DMS153 treated with DMSO at 0.1 percent for 48 hours (cell line): ENCODE data around the gene SERPINB7.

Experiments used
- DNase-seq: peaks from one replicate; lab custom pipeline; 2025; ENCODE audit not compliant: unreplicated experiment; lab: John Stamatoyannopoulos, UW

SERPINB7 gene

GRCh38 chr18:63787673-63788072 lies 12.5 kb downstream of the SERPINB7 start:
- DNase-seq, result no peak

- DNase-seq, result no peak
Observed at GRCh38 chr18:63788447-63789096, 13.4 kb downstream of the SERPINB7 start.

DNA sequence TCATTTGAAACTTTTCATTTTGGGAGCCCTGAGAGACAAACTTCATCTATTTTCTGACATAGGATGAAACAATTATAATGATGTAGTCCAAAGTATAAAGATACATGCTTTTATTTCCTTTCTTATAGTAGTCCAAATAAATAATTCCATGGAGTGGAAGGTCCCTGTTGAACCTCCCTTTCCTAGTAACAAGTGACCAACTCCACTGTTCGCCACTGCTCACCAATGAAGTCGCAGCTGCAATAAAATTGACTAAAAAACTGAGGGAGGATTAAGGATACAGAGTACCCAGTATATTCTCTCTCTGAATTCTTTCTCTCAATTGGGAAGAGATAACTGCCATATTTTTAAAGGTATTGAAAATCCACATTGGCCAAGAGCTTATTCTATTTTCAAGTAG lies 14.1 kb downstream of the SERPINB7 start:
- DNase-seq, result no peak

DNA sequence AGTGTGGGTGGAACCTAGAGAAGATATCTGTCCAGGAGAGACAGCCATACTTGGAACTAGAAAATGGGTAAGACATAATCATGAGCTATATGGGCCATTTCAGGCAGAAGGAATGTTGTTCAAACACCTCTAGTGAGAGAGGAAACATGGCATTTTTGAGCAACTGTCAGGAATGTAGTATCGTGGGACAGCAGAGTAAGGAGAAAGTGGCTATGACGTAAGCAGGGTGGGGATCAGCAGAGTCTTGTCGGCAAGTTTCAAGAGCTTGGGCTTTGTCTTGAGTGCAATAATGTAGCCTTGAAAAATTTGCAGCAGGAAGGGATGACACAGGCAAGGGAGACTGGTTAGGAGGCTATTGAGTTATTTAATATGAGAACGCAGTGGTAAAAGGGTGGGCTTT lies 20.4 kb downstream of the SERPINB7 start:
- DNase-seq, result no peak

- DNase-seq, result no peak
Observed at GRCh38 chr18:63799189-63799588, 24.0 kb downstream of the SERPINB7 start.

DNA sequence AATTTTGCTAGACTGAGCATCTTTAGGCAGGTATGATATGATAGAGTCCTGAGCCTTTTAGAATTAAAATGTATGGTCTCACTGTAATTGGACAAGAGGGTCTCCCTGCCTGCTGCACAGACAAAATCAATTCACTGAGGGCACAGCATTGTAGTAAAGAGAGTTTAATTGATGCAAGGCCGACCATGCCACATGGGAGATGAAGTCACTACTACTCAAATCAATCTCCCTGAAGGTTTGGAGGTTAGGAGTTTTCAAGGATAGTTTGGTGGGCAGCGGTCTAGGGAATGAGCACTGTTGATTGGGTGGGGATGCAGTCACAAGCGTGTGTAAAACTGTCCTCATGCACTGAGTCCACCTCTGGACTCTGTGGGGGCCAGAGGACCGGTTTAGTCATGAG lies 26.1 kb downstream of the SERPINB7 start:
- no peak for DNase-seq

DNA sequence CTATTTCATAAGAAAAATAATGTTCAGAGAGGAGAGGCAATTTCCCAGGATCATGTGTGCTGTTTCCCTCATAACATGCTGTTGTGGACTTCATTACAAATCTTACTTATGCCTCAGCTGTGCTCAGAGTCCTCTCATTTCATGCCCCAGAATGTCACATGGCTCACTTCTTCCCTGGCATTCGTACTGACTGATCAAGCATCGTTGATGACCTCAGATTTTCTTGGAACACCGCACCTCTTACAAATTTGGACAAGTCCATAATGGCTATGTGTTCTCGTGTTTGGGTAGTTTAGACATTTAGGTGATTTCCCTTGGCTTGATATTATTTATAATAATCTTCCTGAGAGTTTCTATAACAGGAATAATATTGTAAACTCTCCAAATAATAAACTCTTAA lies 32.9 kb downstream of the SERPINB7 start:
- no peak for DNase-seq

- no peak for DNase-seq
Observed at GRCh38 chr18:63817441-63818051, 42.3 kb downstream of the SERPINB7 start.

DNA sequence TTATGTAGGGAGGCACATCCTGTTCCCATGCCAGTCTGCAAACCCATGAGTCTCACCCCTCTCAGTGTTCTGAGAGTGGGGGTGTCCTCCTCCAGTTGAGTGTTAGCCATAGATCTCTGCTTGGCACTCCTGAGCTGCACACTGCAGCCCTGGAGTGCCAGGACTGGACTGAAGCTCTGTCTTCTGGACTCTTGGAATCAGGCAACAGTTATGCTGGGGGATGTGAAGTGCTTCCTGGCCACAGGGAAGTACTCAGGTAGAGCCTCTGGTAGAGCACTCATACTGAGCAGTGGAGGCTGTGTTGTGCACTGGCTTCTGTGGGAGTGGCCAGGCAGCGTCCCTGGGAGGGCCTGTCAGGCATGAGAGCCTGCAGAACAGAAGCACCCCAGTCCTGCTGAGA lies 43.0 kb downstream of the SERPINB7 start:
- DNase-seq, result no peak

DNA sequence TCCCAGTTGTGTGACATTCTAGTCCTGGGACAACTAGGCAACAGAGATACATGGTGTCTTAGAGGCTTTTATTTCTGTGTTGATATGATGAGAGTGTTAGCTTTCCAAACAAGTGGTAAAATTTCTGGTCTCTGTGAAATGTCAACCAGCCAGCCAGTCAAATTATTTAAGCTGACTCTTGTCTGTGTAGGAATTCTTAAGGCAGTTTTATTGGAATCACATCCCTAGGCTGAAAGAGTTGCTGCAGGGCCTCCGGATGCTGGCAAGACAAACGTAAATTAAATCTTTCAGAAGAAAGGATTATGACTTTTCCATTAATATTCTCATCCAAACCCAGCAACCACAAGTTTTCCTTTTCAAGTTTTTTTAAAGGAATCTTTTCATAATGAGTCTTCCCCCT lies 44.6 kb downstream of the SERPINB7 start:
- DNase-seq, result no peak

- no peak for DNase-seq
Observed at GRCh38 chr18:63820694-63821093, 45.5 kb downstream of the SERPINB7 start.

DNA sequence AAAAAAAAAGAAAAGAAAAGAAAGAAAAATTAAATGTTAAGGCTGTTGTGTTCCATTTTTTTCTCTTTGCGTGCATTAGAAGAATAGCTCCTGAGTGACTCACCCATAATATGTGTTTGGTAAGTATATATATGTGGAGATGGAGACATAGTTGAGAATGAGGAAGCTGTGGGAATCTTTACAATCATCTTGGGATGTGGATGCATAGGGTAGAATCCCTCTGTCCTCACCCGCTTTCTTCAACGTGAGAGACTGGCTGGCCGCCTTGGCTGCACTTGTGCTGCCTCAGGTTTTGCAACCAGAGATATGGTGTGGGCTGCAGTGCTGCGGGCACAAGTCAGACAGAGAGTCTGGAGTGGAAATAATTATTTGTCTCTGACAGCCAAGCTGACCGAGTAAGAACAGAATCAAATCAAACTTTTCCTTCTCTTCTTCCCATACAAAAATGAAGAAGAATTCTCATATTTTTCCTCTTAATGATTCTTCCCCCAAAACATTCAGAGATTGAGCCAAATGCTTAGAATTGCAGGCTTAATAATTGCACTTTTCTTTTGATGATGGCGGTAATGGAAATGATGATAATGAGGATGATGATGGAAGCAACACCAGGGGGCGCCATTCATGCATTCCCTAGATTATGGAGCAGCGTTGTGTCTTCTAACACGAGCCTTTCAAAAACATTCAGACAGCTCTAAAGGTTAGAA lies 48.5 kb downstream of the SERPINB7 start:
- DNase-seq, result no peak

DNA sequence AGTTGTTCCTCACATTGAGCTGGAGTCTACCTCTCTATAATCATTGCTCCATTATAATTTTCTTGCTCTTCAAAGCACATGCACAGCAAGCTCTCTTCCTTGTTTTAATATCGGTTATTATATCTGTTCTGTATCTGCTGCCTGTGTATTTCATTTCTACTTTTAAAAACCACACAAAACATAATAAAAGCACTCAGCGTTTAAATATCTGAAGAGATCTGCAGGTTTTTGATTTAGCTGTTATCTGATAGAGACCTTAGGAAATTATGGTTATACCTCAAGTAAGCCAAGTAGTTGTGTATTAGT lies 49.0 kb downstream of the SERPINB7 start:
- no peak for DNase-seq

DNA sequence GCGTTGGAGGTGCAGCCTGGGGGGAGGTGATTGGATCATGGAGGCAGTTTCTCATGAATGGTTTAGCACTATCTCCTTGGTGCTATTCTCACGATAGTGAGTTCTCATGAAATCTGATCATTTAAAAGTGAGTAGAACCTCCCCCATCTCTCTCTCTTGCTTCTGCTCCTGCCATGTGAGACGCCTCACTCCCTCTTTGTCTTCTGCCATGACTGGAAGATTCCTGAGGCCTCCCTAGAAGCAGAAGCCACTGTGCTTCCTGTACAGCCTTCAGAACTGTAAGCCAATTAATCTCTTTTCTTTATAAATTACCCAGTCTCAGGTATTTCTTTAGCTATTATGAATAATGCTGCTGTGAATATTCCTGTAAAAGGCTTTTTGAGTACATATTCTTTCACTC lies 52.9 kb downstream of the SERPINB7 start:
- no peak for DNase-seq

DNA sequence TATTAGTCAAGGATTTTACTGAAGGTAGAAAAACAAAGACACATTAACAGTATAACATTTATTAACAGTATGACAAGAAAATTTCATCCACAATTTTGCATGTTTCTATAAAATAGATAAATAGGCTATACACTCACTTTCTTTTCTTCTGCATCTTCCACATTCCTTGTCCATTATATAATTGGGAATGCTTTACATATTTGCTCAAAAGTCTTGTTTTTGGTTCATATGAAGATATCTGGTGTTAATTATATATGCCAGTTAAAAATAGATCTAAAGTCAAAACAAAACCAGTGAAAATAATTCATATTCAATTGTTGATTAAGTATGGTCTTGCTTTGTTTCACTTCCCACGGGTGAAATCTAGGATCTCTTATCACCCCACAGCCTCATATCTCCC lies 53.4 kb downstream of the SERPINB7 start:
- DNase-seq, result no peak

DNA sequence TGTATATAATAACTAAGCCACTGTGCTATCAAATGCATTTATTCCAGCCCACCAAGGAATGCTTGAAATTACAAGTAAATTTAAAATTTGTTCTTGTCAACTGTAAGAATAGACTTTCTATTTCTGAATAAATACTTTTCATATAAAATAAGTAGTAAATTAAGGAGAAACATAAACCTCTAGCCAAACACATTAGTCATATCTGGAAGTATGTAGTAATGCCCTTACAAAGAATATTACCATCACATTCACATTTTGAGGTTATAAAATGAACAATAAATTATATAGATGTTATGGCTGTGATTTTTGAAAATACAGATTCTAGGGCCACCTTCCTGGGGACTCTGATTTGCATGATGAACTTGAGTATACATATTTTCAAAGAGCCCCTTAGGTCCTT lies 54.7 kb downstream of the SERPINB7 start:
- DNase-seq, result no peak

- DNase-seq, result no peak
Observed at GRCh38 chr18:63831080-63831788, 56.0 kb downstream of the SERPINB7 start.

DNA sequence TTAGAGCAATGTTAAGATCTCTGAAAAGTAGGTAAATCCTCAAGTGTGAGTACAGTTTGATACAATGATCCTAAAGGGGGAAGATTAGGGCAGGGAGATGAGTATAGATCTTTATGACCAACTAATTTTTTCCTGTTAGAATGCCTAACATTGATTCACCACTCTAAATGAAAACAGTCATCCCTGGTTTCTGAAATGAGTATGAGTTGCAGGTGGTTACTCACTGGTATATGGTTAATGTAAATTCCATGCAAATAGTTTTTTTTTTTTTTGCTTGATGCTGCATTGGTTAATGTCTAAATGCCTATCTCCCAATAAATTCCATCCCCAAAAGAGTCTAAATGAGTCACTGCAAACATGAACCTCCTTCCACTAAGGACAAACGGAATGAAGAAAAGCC lies 57.3 kb downstream of the SERPINB7 start:
- no peak for DNase-seq

DNA sequence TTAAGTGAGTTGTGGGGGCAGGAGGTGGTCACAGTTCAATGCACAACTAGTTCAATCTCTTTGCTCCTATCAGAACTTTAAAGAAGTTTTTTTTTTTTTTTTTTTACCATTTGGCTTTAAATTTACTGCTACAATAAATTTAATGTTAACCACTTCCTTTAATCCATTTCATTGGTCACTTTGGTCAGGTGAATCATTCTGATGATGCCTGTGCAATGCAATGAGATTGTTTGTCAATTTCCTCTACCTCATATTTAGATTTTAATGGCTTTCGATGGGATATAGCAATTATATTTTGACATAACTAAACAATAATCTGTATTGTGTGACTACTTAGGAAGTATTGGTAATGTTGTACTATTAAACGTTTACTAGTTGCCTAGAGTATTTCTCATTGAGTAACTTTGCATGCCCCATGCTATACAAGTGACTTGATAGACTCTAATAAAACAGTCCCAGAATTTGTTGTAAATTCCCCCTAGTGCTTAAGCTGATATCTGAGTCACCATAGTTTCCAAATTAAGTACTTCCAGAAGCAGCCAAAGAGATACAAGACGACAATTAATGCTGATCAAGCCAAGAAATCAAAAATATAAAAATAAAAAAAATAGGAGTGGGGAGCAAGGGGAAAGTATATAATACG lies 59.4 kb downstream of the SERPINB7 start:
- DNase-seq, result no peak

DNA sequence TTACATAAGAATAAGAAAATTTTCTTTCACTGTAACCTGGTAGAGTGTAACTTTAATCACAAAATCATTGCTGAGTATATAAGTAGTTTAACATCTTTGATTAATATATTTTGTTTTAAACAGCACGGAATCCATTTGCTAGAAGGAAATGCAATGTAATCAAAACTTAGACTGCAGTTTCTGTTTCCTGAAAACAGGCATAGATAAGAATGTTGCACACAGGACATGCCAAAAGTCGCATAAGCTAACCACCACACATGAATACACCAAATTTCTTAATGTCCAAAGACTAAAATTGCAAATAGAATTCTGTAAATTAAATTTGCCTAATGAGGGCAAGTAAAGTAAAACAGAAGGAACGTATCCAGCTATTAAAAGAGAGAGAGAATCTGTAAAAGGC lies 61.2 kb downstream of the SERPINB7 start:
- DNase-seq, result no peak

GRCh38 chr18:63837590-63837989 lies 62.4 kb downstream of the SERPINB7 start:
- no peak for DNase-seq

DNA sequence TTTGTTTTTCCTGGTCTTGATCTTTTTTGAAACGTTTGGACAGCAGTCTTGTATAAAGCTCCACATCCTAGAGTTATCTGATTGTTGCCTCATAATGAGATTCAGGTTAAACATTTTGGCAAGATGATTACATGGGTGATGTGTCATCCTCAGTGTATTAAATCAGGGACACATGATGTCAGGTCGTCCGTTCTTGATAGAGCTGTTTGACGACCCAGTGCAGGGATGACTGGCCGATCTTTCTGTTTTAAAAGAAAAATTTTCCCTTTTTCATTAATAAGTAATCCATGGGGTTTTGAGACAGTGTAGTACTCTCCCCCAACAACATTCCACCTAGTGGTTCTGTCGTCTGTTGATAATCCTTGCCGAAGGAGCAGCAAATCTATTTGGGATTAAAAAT lies 67.8 kb downstream of the SERPINB7 start:
- no peak for DNase-seq
